Mucosa of stomach (tissue), 1 donor: ENCODE data around the gene EXPH5.
"Not testable (repeated sequence)": the region's sequence is repeated elsewhere in the genome, so short reads cannot be mapped to it uniquely, and the experiment has no call there.

Experiments
- H3K27me3 ChIP-seq: one replicate; pipeline ENCODE4 v1.7.0; 2013; ENCODE audit warnings: mild to moderate bottlenecking, low read length; ENCODE audit not compliant: control insufficient read depth, insufficient read depth
- H3K36me3 ChIP-seq: one replicate; pipeline ENCODE4 v1.7.0; 2013; ENCODE audit warnings: low read length; ENCODE audit not compliant: control insufficient read depth, insufficient read depth
- H3K4me1 ChIP-seq: one replicate; pipeline ENCODE4 v1.7.0; 2013; ENCODE audit warnings: mild to moderate bottlenecking, low read length; ENCODE audit not compliant: control insufficient read depth, insufficient read depth
- H3K4me3 ChIP-seq: one replicate; pipeline ENCODE4 v1.7.0; 2013; ENCODE audit warnings: low read length
- H3K9ac ChIP-seq: one replicate; pipeline ENCODE4 v1.7.0; 2013; ENCODE audit warnings: mild to moderate bottlenecking, low read length, moderate library complexity
- H3K9me3 ChIP-seq: one replicate; pipeline ENCODE4 v1.7.0; 2013; ENCODE audit warnings: mild to moderate bottlenecking, low read length, moderate library complexity; ENCODE audit not compliant: control insufficient read depth
- donor health status: Pancreatic carcinoma.

EXPH5 gene

GRCh38 chr11:108593214-108593922 lies at the start of gene EXPH5:
EXPH5 (minus strand) TSS chr11:108593768; CDS start chr11:108593536, 232 bp downstream.
- H3K9me3 ChIP-seq = no peaks in the 10 kb centered on the region
- H3K4me1 ChIP-seq = peaks cover 13% of the 10 kb centered on the region
- peak within 1 kb of the TSS; percentile 68 for H3K4me3 ChIP-seq
- no peaks in the 10 kb centered on the region for H3K27me3 ChIP-seq
- no peaks in the 10 kb centered on the region for H3K36me3 ChIP-seq
- peak within 1 kb of the TSS; percentile 91 for H3K9ac ChIP-seq

- not testable (repeated sequence) for H3K27me3 ChIP-seq, H3K9ac ChIP-seq, H3K9me3 ChIP-seq, H3K36me3 ChIP-seq, H3K4me1 ChIP-seq, H3K4me3 ChIP-seq
Observed at GRCh38 chr11:108641752-108642151, 48.2 kb upstream of the EXPH5 start.

- H3K9me3 ChIP-seq = no peaks in the 10 kb centered on the region
- no peaks in the 10 kb centered on the region for H3K4me1 ChIP-seq
- H3K9ac ChIP-seq = no peak overlapping the region
Observed at GRCh38 chr11:108639146-108639545, 45.6 kb upstream of the EXPH5 start.

GRCh38 chr11:108636222-108636621 lies 42.7 kb upstream of the EXPH5 start:
- Histone ChIP-seq H3K36me3 (no peaks in the 10 kb centered on the region), H3K4me3 (no peak overlapping the region), H3K4me1 (no peaks in the 10 kb centered on the region)

More at GRCh38 chr11:108639146-108639545, 45.6 kb upstream of the EXPH5 start:
- no peaks in the 10 kb centered on the region for H3K36me3 ChIP-seq
- H3K27me3 ChIP-seq = no peaks in the 10 kb centered on the region
- no peak overlapping the region for H3K4me3 ChIP-seq

GRCh38 chr11:108635106-108635505 lies 41.5 kb upstream of the EXPH5 start:
- no peaks in the 10 kb centered on the region for H3K27me3 ChIP-seq
- no peaks in the 10 kb centered on the region for H3K9me3 ChIP-seq
- no peak overlapping the region for H3K9ac ChIP-seq
- no peak overlapping the region for H3K4me3 ChIP-seq
- H3K4me1 ChIP-seq = no peaks in the 10 kb centered on the region
- no peaks in the 10 kb centered on the region for H3K36me3 ChIP-seq

More at GRCh38 chr11:108636222-108636621, 42.7 kb upstream of the EXPH5 start:
- Histone ChIP-seq H3K27me3 (no peaks in the 10 kb centered on the region), H3K9me3 (no peaks in the 10 kb centered on the region), H3K9ac (no peak overlapping the region)

- Histone ChIP-seq H3K4me1 (no peaks in the 10 kb centered on the region), H3K27me3 (no peaks in the 10 kb centered on the region), H3K4me3 (no peak overlapping the region), H3K9ac (no peak overlapping the region), H3K9me3 (no peaks in the 10 kb centered on the region), H3K36me3 (no peaks in the 10 kb centered on the region)
Observed at GRCh38 chr11:108632041-108632704, 38.6 kb upstream of the EXPH5 start.

- H3K36me3 ChIP-seq = no peaks in the 10 kb centered on the region
- H3K9me3 ChIP-seq = no peaks in the 10 kb centered on the region
- no peak overlapping the region for H3K9ac ChIP-seq
- no peak overlapping the region for H3K4me3 ChIP-seq
- H3K27me3 ChIP-seq = no peaks in the 10 kb centered on the region
- H3K4me1 ChIP-seq = no peaks in the 10 kb centered on the region
Observed at GRCh38 chr11:108629274-108629673, 35.7 kb upstream of the EXPH5 start.

GRCh38 chr11:108628812-108629211 lies 35.2 kb upstream of the EXPH5 start:
- no peaks in the 10 kb centered on the region for H3K36me3 ChIP-seq
- H3K9me3 ChIP-seq = no peaks in the 10 kb centered on the region
- no peak overlapping the region for H3K4me3 ChIP-seq
- H3K27me3 ChIP-seq = no peaks in the 10 kb centered on the region
- H3K9ac ChIP-seq = no peak overlapping the region
- peaks cover 4% of the 10 kb centered on the region for H3K4me1 ChIP-seq

- H3K4me1 ChIP-seq = peaks cover 4% of the 10 kb centered on the region
- no peaks in the 10 kb centered on the region for H3K9me3 ChIP-seq
- no peaks in the 10 kb centered on the region for H3K27me3 ChIP-seq
- no peaks in the 10 kb centered on the region for H3K36me3 ChIP-seq
- H3K9ac ChIP-seq = no peak overlapping the region
- H3K4me3 ChIP-seq = no peak overlapping the region
Observed at GRCh38 chr11:108628326-108628725, 34.8 kb upstream of the EXPH5 start.

GRCh38 chr11:108624196-108624925 lies 30.8 kb upstream of the EXPH5 start:
- Histone ChIP-seq H3K4me1 (peaks cover 4% of the 10 kb centered on the region), H3K9me3 (no peaks in the 10 kb centered on the region), H3K27me3 (no peaks in the 10 kb centered on the region), H3K36me3 (no peaks in the 10 kb centered on the region), H3K9ac (no peak overlapping the region), H3K4me3 (no peak overlapping the region)

GRCh38 chr11:108622341-108622740 lies 28.8 kb upstream of the EXPH5 start:
- no peak overlapping the region for H3K4me3 ChIP-seq
- H3K9me3 ChIP-seq = no peaks in the 10 kb centered on the region
- H3K27me3 ChIP-seq = no peaks in the 10 kb centered on the region
- no peaks in the 10 kb centered on the region for H3K36me3 ChIP-seq
- no peak overlapping the region for H3K9ac ChIP-seq
- H3K4me1 ChIP-seq = peaks cover 4% of the 10 kb centered on the region
